Lung (tissue), 12 donors: ENCODE results near the gene MEIS2. TPM values are rescaled to one million over a fixed set of nuclear protein-coding genes. Genes with fewer than 3 reads are reported as not detected.

Experiments used
- ATAC-seq: fragments of 200-7000 bp; cut with Tn5 transposase; one replicate; pipeline ENCODE4 v1.9.1; 2020; ENCODE audit warnings: moderate number of reproducible peaks; ENCODE audit not compliant: insufficient read depth, low FRiP score
- DNase-seq, 3 donors: peaks; one replicate each; pipeline ENCODE4 v3.0.0-alpha.2; 2013 to 2017
- H3K27ac ChIP-seq, 2 donors: one replicate each; pipeline ENCODE4 v1.5.1; 2013; ENCODE audit warnings: mild to moderate bottlenecking in 2 of 2, moderate library complexity in 2 of 2, control low read depth in 1 of 2, inconsistent platforms in 1 of 2, low read depth in 1 of 2, low read length in 1 of 2
- H3K27me3 ChIP-seq, 3 donors: one replicate each; pipeline ENCODE4 v1.5.1; 2013; ENCODE audit warnings: low read length in 2 of 3; ENCODE audit not compliant: control insufficient read depth in 3 of 3, insufficient read depth in 3 of 3
- H3K36me3 ChIP-seq, 4 donors: one replicate each; pipeline ENCODE4 v1.5.1; 2013; ENCODE audit warnings: low read length in 4 of 4, mild to moderate bottlenecking in 1 of 4, moderate library complexity in 1 of 4; ENCODE audit not compliant: control insufficient read depth in 4 of 4, insufficient read depth in 4 of 4
- H3K4me1 ChIP-seq, 5 donors: one replicate each; pipeline ENCODE4 v1.5.1; 2013; ENCODE audit warnings: low read length in 5 of 5, mild to moderate bottlenecking in 2 of 5, moderate library complexity in 1 of 5; ENCODE audit not compliant: control insufficient read depth in 5 of 5, insufficient read depth in 5 of 5
- H3K4me3 ChIP-seq: one replicate; pipeline ENCODE4 v1.5.1; 2013; ENCODE audit warnings: mild to moderate bottlenecking, control low read depth, moderate library complexity
- H3K9ac ChIP-seq, 2 donors: one replicate each; pipeline ENCODE4 v1.5.1; 2013; ENCODE audit warnings: low read length in 2 of 2, control low read depth in 1 of 2; ENCODE audit not compliant: insufficient read depth in 1 of 2
- H3K9me3 ChIP-seq, 4 donors: one replicate each; pipeline ENCODE4 v1.5.1; 2013; ENCODE audit warnings: low read length in 3 of 4, mild to moderate bottlenecking in 1 of 4, moderate library complexity in 1 of 4; ENCODE audit not compliant: control insufficient read depth in 4 of 4, insufficient read depth in 3 of 4
- WGBS, 2 donors: extraction: QIAGEN DNeasy Blood & Tissue Kit; methylation state at CpG; one replicate each; pipeline ENCODE4 v1.1.7; 2013; 5-methylcytosine and 5-hydroxymethylcytosine counted together
- polyA plus RNA-seq, 2 donors: library from polyadenylated mRNA; stranded (reverse); fragments of 200-250 nt; gene quantifications; one replicate each; pipeline ENCODE4 v1.2.1, GENCODE V29; 2013
- total RNA-seq, 2 donors: library from RNA; depleted of rRNA in 1 of 2; stranded (reverse); fragments of >200 nt in 1 of 2; gene quantifications; one replicate each; pipeline ENCODE4 v1.2.1, GENCODE V29; 2014 to 2021
- TF ChIP-seq, protein P1 (sequence below): IDR thresholded peaks from 2 replicates; pipeline ENCODE4 v1.5.1; 2012; ENCODE audit warnings: mild to moderate bottlenecking; ENCODE audit errors: control extremely low read depth, extremely low read depth
- donor health status: control.
- donor health status: control.
- donor health status: Bipolar disorder and iron deficiency.
- donor health status: healthy.
- donor health status: DM: yes; HTN: yes; CAD: no.

MEIS2 gene
- total and polyA plus RNA-seq, 4 donors = 5.6 to 47.5 (median 13.7) TPM

- H3K4me1 ChIP-seq = peaks cover 0 to 25% (median 14%) of the 10 kb centered on the region in 5 donors
- WGBS, 2 donors = 79 to 82% methylated on average over 6 of the region's 6 CpGs
- H3K9me3 ChIP-seq = no peaks in the 10 kb centered on the region
- H3K27ac ChIP-seq = no peak overlapping the region
- H3K9ac ChIP-seq = no peak overlapping the region
- H3K27me3 ChIP-seq = no peaks in the 10 kb centered on the region
- ATAC-seq (no peak), DNase-seq (no peak)
- H3K4me3 ChIP-seq = no peak overlapping the region
- H3K36me3 ChIP-seq = peaks cover 0 to 35% (median 20%) of the 10 kb centered on the region in 4 donors
- TF ChIP-seq, protein P1, sequence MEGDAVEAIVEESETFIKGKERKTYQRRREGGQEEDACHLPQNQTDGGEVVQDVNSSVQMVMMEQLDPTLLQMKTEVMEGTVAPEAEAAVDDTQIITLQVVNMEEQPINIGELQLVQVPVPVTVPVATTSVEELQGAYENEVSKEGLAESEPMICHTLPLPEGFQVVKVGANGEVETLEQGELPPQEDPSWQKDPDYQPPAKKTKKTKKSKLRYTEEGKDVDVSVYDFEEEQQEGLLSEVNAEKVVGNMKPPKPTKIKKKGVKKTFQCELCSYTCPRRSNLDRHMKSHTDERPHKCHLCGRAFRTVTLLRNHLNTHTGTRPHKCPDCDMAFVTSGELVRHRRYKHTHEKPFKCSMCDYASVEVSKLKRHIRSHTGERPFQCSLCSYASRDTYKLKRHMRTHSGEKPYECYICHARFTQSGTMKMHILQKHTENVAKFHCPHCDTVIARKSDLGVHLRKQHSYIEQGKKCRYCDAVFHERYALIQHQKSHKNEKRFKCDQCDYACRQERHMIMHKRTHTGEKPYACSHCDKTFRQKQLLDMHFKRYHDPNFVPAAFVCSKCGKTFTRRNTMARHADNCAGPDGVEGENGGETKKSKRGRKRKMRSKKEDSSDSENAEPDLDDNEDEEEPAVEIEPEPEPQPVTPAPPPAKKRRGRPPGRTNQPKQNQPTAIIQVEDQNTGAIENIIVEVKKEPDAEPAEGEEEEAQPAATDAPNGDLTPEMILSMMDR = no peak
These were observed 16.7 kb downstream of the MEIS2 start for GRCh38 chr15:37083610-37084009.

DNA sequence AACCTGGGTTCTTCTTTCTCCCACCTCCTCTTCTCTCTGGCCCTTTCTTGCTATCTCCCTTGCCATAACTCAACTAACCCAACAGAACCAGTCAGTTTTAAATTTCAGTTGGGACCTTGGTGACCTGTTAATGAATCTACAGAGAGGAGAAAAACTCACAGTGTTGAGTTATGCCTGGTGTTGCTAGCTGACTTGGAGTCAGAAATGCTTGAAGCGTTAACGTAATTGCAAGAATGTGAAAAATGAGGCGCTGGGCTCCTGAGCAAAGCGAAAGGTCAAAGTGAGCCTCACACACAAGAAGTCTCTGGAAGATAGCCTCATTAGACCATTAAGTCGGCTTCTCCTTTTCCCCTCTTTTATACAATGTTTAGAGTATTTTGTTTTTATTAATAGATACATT is 18.4 kb downstream of the MEIS2 start:
- H3K36me3 ChIP-seq = peaks cover 0 to 26% (median 17%) of the 10 kb centered on the region in 4 donors
- WGBS, 2 donors = 89 to 92% methylated on average over 5 of the region's 5 CpGs
- no peaks in the 10 kb centered on the region for H3K27me3 ChIP-seq
- no peak overlapping the region for H3K4me3 ChIP-seq
- peak overlapping the region in 1 of 2 donors; percentile 12 for H3K27ac ChIP-seq
- TF ChIP-seq, protein P1 = no peak
- no peak overlapping the region for H3K9ac ChIP-seq
- peak in 2 of 3 donors; percentile 29 to 54 for DNase-seq
- ATAC-seq = no peak
- H3K9me3 ChIP-seq = no peaks in the 10 kb centered on the region
- H3K4me1 ChIP-seq = peaks cover 0 to 25% (median 14%) of the 10 kb centered on the region in 5 donors

- DNase-seq = peak in 1 of 3 donors; percentile 17
- no peak overlapping the region for H3K27ac ChIP-seq
- no peak overlapping the region for H3K4me3 ChIP-seq
- no peaks in the 10 kb centered on the region for H3K9me3 ChIP-seq
- ATAC-seq = no peak
- H3K4me1 ChIP-seq = peaks cover 0 to 27% (median 8%) of the 10 kb centered on the region in 5 donors
- 57 to 78% methylated on average over 5 of the region's 5 CpGs for WGBS, 2 donors
- H3K9ac ChIP-seq = peak overlapping the region in 1 of 2 donors; percentile 2
- TF ChIP-seq, protein P1 = no peak
- no peaks in the 10 kb centered on the region for H3K27me3 ChIP-seq
- peaks cover 2 to 24% (median 17%) of the 10 kb centered on the region in 4 donors for H3K36me3 ChIP-seq
These were observed 20.0 kb downstream of the MEIS2 start for GRCh38 chr15:37080261-37080921.

GRCh38 chr15:37079726-37080125 is 20.6 kb downstream of the MEIS2 start:
- DNase-seq (peak; percentile 75 to 95 (median 89)), ATAC-seq (no peak)
- H3K4me3 ChIP-seq = no peak overlapping the region
- peaks cover 2 to 25% (median 16%) of the 10 kb centered on the region in 4 donors for H3K36me3 ChIP-seq
- peak overlapping the region in 1 of 2 donors; percentile 2 for H3K9ac ChIP-seq
- H3K9me3 ChIP-seq = no peaks in the 10 kb centered on the region
- TF ChIP-seq, protein P1 = no peak
- peaks cover 0 to 29% (median 8%) of the 10 kb centered on the region in 5 donors for H3K4me1 ChIP-seq
- H3K27ac ChIP-seq = no peak overlapping the region
- WGBS, 2 donors = 59 to 78% methylated on average over 6 of the region's 6 CpGs
- no peaks in the 10 kb centered on the region for H3K27me3 ChIP-seq
